MG63 (cell line): ENCODE data around the gene STS. TPM values are rescaled to one million over a fixed set of nuclear protein-coding genes. Genes with fewer than 3 reads are reported as not detected.
"Not testable (repeated sequence)": the region's sequence is repeated elsewhere in the genome, so short reads cannot be mapped to it uniquely, and the experiment has no call there.

ENCODE experiments used
- DNase-seq: peaks from one replicate; pipeline ENCODE4 v3.0.0-alpha.2; 2020
- H3K27me3 ChIP-seq: fragments of 250-450 bp; sonication (Bioruptor Pico); 2 replicates; pipeline ENCODE4 v1.5.1; 2020; ENCODE audit warnings: mild to moderate bottlenecking, moderate library complexity
- H3K36me3 ChIP-seq: fragments of 250-450 bp; sonication (Bioruptor Pico); 2 replicates; pipeline ENCODE4 v1.5.1; 2020; ENCODE audit warnings: mild to moderate bottlenecking, moderate library complexity
- H3K4me3 ChIP-seq: fragments of 250-450 bp; sonication (Bioruptor Pico); 2 replicates; pipeline ENCODE4 v1.5.1; 2020; ENCODE audit warnings: mild to moderate bottlenecking, moderate library complexity
- H3K9me3 ChIP-seq: fragments of 250-450 bp; sonication (Bioruptor Pico); 2 replicates; pipeline ENCODE4 v1.5.1; 2020; ENCODE audit warnings: mild to moderate bottlenecking, moderate library complexity
- total RNA-seq: library from RNA; depleted of rRNA; stranded (reverse); fragments of >200 nt; shearing (Covaris generic); gene quantifications from 2 replicates; pipeline ENCODE4 v1.2.3, GENCODE V29; 2014; ENCODE audit warnings: low replicate concordance

The STS gene
- total RNA-seq, 1 experiment from 2014 or later, result 1.2 TPM

DNA sequence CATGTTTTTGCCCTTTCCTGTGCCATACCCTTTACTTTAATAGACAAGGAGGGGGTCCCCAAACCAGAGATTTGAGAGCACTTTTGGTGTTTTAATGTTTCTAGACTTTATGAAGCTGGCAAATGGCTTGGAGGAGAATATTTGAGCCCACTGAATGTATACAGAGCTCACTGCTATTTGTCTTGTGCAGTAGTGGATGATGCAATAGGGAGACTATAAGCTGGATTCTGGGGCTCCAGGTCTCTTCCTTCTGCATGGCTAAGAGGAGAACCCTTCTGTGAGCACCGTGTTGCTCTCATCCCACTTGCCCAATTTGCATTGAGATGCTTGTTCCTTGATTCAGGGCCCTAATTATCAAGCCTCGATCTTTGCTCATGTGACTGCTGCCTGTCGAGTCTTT, 9.4 kb downstream of the STS start:
- Histone ChIP-seq H3K9me3 (no peaks in the 10 kb centered on the region), H3K36me3 (no peaks in the 10 kb centered on the region), H3K27me3 (no peaks in the 10 kb centered on the region), H3K4me3 (no peak overlapping the region)
- DNase-seq, result no peak

DNA sequence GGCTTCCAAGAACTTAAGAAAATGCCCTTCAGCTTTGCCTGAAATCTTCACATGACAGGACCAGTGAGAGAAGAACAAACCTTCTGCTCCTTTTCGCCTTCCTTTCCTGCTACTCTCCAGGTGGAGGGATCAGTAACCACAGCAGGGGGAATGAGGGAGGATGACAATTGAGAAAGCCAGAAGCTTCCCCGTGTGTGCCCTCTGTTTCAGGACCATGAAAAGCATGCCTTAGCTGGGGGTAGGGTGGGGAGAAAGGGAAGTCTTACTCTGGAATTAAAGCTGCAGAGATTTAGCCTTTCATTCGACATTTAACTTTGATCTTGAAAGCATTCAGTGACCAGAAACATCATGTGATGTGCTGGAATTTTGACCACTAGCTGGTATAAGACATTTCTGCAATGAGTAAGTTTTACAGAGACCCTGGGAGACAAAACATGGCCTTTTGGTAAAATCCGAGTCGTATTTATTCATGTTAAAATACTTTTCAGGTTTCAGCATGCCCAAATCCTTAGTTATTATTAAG, 11.0 kb downstream of the STS start:
- H3K36me3 ChIP-seq, result no peaks in the 10 kb centered on the region
- DNase-seq, result no peak
- no peak overlapping the region for H3K4me3 ChIP-seq
- no peaks in the 10 kb centered on the region for H3K9me3 ChIP-seq
- no peaks in the 10 kb centered on the region for H3K27me3 ChIP-seq

- DNase-seq, result peak; percentile 79
- Histone ChIP-seq H3K4me3 (no peak overlapping the region), H3K9me3 (no peaks in the 10 kb centered on the region), H3K36me3 (no peaks in the 10 kb centered on the region), H3K27me3 (no peaks in the 10 kb centered on the region)
Measured at GRCh38 chrX:7159149-7159861, 11.8 kb downstream of the STS start.

GRCh38 chrX:7163146-7163677, 15.7 kb downstream of the STS start:
- H3K4me3 ChIP-seq, result no peak overlapping the region
- H3K9me3 ChIP-seq, result no peaks in the 10 kb centered on the region
- H3K27me3 ChIP-seq, result no peaks in the 10 kb centered on the region
- no peak for DNase-seq
- no peaks in the 10 kb centered on the region for H3K36me3 ChIP-seq

- no peaks in the 10 kb centered on the region for H3K27me3 ChIP-seq
- no peak for DNase-seq
- no peak overlapping the region for H3K4me3 ChIP-seq
- no peaks in the 10 kb centered on the region for H3K9me3 ChIP-seq
- no peaks in the 10 kb centered on the region for H3K36me3 ChIP-seq
Measured at GRCh38 chrX:7164174-7164573, 16.7 kb downstream of the STS start.

GRCh38 chrX:7168371-7168770, 20.9 kb downstream of the STS start:
- no peak for DNase-seq
- Histone ChIP-seq H3K4me3 (no peak overlapping the region), H3K9me3 (no peaks in the 10 kb centered on the region), H3K36me3 (no peaks in the 10 kb centered on the region), H3K27me3 (no peaks in the 10 kb centered on the region)

DNA sequence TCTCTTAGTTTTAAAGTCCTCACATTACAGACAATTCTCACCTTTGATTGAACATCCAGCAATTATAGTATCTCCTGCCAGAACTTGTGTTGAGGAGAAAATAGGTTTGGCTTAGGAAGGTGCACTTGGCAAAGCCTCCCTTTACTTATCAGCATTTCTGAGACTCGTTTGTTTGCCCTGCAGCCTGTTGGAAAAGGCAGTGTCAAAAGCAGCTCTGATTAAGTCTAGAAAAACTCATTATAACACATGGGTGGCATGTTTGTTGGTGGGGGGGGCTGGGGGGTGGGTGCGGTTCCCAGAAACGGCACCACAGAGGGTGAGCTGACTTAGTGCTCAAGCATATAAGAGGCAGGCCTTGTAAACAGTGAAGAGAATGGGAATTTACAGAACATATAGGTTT, 22.1 kb downstream of the STS start:
- no peak for DNase-seq
- Histone ChIP-seq H3K9me3 (no peaks in the 10 kb centered on the region), H3K36me3 (no peaks in the 10 kb centered on the region), H3K27me3 (no peaks in the 10 kb centered on the region), H3K4me3 (no peak overlapping the region)

- no peaks in the 10 kb centered on the region for H3K9me3 ChIP-seq
- DNase-seq, result peak; percentile 10
- H3K36me3 ChIP-seq, result no peaks in the 10 kb centered on the region
- no peaks in the 10 kb centered on the region for H3K27me3 ChIP-seq
- H3K4me3 ChIP-seq, result no peak overlapping the region
Measured at GRCh38 chrX:7170898-7171297, 23.4 kb downstream of the STS start.

- not testable (repeated sequence) for H3K9me3 ChIP-seq, H3K4me3 ChIP-seq, H3K36me3 ChIP-seq, DNase-seq, H3K27me3 ChIP-seq
Measured at GRCh38 chrX:7178859-7179258, 31.3 kb downstream of the STS start.

- no peak overlapping the region for H3K4me3 ChIP-seq
Measured at GRCh38 chrX:7179446-7179845, 31.9 kb downstream of the STS start.

GRCh38 chrX:7184816-7185215, 37.3 kb downstream of the STS start:
- no peak overlapping the region for H3K4me3 ChIP-seq
- no peak for DNase-seq
- no peaks in the 10 kb centered on the region for H3K36me3 ChIP-seq
- no peaks in the 10 kb centered on the region for H3K9me3 ChIP-seq
- no peaks in the 10 kb centered on the region for H3K27me3 ChIP-seq

More at GRCh38 chrX:7179446-7179845, 31.9 kb downstream of the STS start:
- H3K27me3 ChIP-seq, result no peaks in the 10 kb centered on the region
- no peaks in the 10 kb centered on the region for H3K36me3 ChIP-seq
- H3K9me3 ChIP-seq, result no peaks in the 10 kb centered on the region
- DNase-seq, result no peak

- DNase-seq, result no peak
- Histone ChIP-seq H3K36me3 (no peaks in the 10 kb centered on the region), H3K4me3 (no peak overlapping the region), H3K27me3 (no peaks in the 10 kb centered on the region), H3K9me3 (no peaks in the 10 kb centered on the region)
Measured at GRCh38 chrX:7188672-7189071, 41.2 kb downstream of the STS start.

DNA sequence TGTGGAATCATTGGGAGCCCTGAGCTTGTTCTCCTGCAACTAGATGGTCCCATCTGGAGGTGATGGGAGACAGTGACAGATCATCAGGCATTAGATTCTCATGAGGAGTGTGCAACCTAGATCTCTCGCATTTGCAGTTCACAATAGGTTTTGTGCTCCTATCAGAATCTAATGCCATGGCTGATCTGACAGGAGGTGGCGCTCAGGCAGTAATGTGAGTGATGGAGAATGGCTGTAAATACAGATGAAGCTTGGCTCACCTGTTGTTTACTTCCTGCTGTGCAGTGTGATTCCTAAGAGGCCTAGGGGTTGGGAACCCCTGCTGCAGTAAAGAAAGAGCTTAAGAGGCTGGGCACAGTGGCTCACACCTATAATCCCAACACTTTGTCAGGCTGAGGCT, 42.6 kb downstream of the STS start:
- no peak for DNase-seq
- Histone ChIP-seq H3K4me3 (no peak overlapping the region), H3K36me3 (no peaks in the 10 kb centered on the region), H3K27me3 (no peaks in the 10 kb centered on the region), H3K9me3 (no peaks in the 10 kb centered on the region)

GRCh38 chrX:7191681-7192110, 44.2 kb downstream of the STS start:
- Histone ChIP-seq H3K36me3 (no peaks in the 10 kb centered on the region), H3K9me3 (no peaks in the 10 kb centered on the region), H3K27me3 (no peaks in the 10 kb centered on the region), H3K4me3 (no peak overlapping the region)
- no peak for DNase-seq

GRCh38 chrX:7192871-7193270, 45.4 kb downstream of the STS start:
- Histone ChIP-seq H3K36me3 (no peaks in the 10 kb centered on the region), H3K9me3 (no peaks in the 10 kb centered on the region), H3K4me3 (no peak overlapping the region), H3K27me3 (no peaks in the 10 kb centered on the region)
- DNase-seq, result no peak

DNA sequence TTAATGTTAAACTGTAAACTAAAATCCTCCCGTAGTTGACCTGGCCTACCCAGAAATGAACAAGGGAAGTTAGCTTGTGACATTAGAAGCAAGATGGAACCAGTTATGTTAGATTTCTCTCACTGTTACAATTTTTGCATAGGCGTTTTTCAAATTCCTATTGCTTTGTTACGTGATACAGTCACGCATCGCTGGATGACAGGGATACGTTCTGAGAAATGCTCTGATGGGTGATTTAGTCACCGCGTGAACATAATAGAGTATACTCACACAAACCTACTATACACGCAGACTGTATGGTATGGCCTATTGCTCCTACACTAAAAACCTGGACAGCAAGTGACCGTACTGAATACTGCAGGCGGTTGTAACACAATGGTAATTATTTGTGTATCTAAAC, 47.1 kb downstream of the STS start:
- H3K9me3 ChIP-seq, result no peaks in the 10 kb centered on the region
- H3K36me3 ChIP-seq, result no peaks in the 10 kb centered on the region
- DNase-seq, result no peak
- no peaks in the 10 kb centered on the region for H3K27me3 ChIP-seq
- H3K4me3 ChIP-seq, result no peak overlapping the region
